Naive thymus-derived CD8-positive, alpha-beta T cell (primary cell): Measurements from ENCODE around the gene CAMK1D. TPM values are rescaled to one million over a fixed set of nuclear protein-coding genes. Genes with fewer than 3 reads are reported as not detected.
"Not testable (repeated sequence)": the region's sequence is repeated elsewhere in the genome, so short reads cannot be mapped to it uniquely, and the experiment has no call there.

Experiments
- ATAC-seq, 2 donors: fragments of 150-1000 bp; cut with Tn5 transposase in 1 of 2; sonication (Bioruptor Pico), chemical (Tn5 transposase) in 1 of 2; 1 replicate in 1 of 2; 2 replicates in 1 of 2; pipeline ENCODE4 v1.10.0; 2021; ENCODE audit warnings: mild to moderate bottlenecking in 2 of 2, moderate library complexity in 2 of 2
- POLR2A ChIA-PET: fragments of 350-600 bp; sonication (Branson Sonifier 250); formaldehyde crosslinking; loops from one replicate; lab custom pipeline; 2021; ENCODE audit warnings: antibody characterized with exemption; lab: Charles Lee
- DNase-seq, 10 donors: peaks; one replicate each; pipeline versions ENCODE4 v3.0.0 to v3.0.0-alpha.2; 2020 to 2022
- H3K27ac Mint-ChIP-seq, 10 donors: one replicate each; pipeline ENCODE4 v1.8.0; 2020 to 2022; ENCODE audit warnings: mild to moderate bottlenecking in 10 of 10, mixed read lengths in 10 of 10, moderate library complexity in 4 of 10, inconsistent platforms in 1 of 10
- H3K27me3 Mint-ChIP-seq, 5 donors: one replicate each; pipeline ENCODE4 v1.8.0; 2021 to 2022; ENCODE audit warnings: mixed read lengths in 5 of 5
- H3K36me3 Mint-ChIP-seq, 3 donors: one replicate each; pipeline ENCODE4 v1.8.0; 2020 to 2022; ENCODE audit warnings: mixed read lengths in 3 of 3, mild to moderate bottlenecking in 2 of 3, inconsistent platforms in 1 of 3
- H3K4me1 Mint-ChIP-seq, 4 donors: one replicate each; pipeline ENCODE4 v1.8.0; 2021 to 2022; ENCODE audit warnings: mixed read lengths in 4 of 4
- H3K4me3 Mint-ChIP-seq, 10 donors: one replicate each; pipeline ENCODE4 v1.8.0; 2020 to 2022; ENCODE audit warnings: mild to moderate bottlenecking in 10 of 10, mixed read lengths in 10 of 10, moderate library complexity in 6 of 10, inconsistent platforms in 1 of 10
- H3K9me3 Mint-ChIP-seq, 9 donors: one replicate each; pipeline ENCODE4 v1.8.0; 2020 to 2022; ENCODE audit warnings: mixed read lengths in 9 of 9, mild to moderate bottlenecking in 3 of 9, inconsistent platforms in 1 of 9, moderate library complexity in 1 of 9
- polyA plus RNA-seq, 3 donors: library from polyadenylated mRNA; unstranded; fragments of 300-500 nt; fragmentation: Illumina TruSeq; gene quantifications; one replicate each; pipeline ENCODE4 v1.2.3, GENCODE V29; 2021
- total RNA-seq, 8 experiments: library from RNA in 2 of 8; stranded (reverse) in 2 of 8; gene quantifications; one replicate each; pipeline ENCODE4 v1.2.3 and lab custom pipeline; 2021 to 2026

The CAMK1D gene
- total and polyA plus RNA-seq, 5 experiments from 2014 or later = 7.5 to 18.5 (median 12.3) TPM

DNA sequence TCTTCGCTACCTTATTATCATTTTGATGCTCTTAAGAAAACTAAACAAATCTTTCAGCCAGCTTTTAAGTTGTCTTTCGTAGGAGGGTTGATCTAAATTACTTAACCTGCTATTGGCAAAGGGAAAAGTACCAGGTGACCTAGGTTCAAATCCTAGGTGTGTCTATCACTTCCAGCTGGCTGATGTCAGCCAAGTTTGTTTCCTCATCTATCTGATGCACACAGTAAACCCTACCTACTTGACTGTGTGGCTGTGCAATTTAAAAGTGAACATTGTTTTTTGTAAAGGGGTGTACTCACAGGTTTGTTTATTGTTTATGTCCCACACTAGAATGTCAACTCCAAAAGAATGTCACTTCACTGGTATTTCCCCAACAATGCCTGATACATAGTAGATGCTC, 21.9 kb upstream of the CAMK1D start:
- no peak for ATAC-seq
- H3K27ac Mint-ChIP-seq = peak overlapping the region in 1 of 10 donors; percentile 27
- POLR2A ChIA-PET = no interaction called here

GRCh38 chr10:12328312-12328711, 21.0 kb upstream of the CAMK1D start:
- DNase-seq, POLR2A ChIA-PET: not testable (repeated sequence)

More for the DNA sequence above, 21.9 kb upstream of the CAMK1D start:
- H3K27me3 Mint-ChIP-seq = peaks cover 0 to 1% (median 0%) of the 10 kb centered on the region in 5 donors
- DNase-seq = no peak
- H3K9me3 Mint-ChIP-seq = no peaks in the 10 kb centered on the region
- H3K4me1 Mint-ChIP-seq = peaks cover 0 to 6% (median 4%) of the 10 kb centered on the region in 4 donors
- no peak overlapping the region for H3K4me3 Mint-ChIP-seq
- H3K36me3 Mint-ChIP-seq = no peaks in the 10 kb centered on the region

GRCh38 chr10:12332572-12333379, 16.6 kb upstream of the CAMK1D start:
- POLR2A ChIA-PET = interaction anchor here (0.5 kb wide), 1 partner anchor 14 kb away, joined by 3 read pairs; no protein-coding TSS in a partner anchor
- Mint-ChIP-seq H3K27me3 (no peaks in the 10 kb centered on the region), H3K4me3 (no peak overlapping the region), H3K27ac (no peak overlapping the region), H3K4me1 (peaks cover 0 to 17% (median 2%) of the 10 kb centered on the region in 4 donors), H3K36me3 (no peaks in the 10 kb centered on the region), H3K9me3 (no peaks in the 10 kb centered on the region)
- no peak for ATAC-seq
- DNase-seq = no peak

More at GRCh38 chr10:12328312-12328711, 21.0 kb upstream of the CAMK1D start:
- H3K27me3 Mint-ChIP-seq, H3K27ac Mint-ChIP-seq, ATAC-seq, H3K36me3 Mint-ChIP-seq, H3K4me3 Mint-ChIP-seq, H3K9me3 Mint-ChIP-seq, H3K4me1 Mint-ChIP-seq: not testable (repeated sequence)

- ATAC-seq (peak in 1 of 2 donors; percentile 57), DNase-seq (no peak)
- Mint-ChIP-seq H3K27ac (peak overlapping the region in 2 of 10 donors; percentile 65 to 68), H3K4me3 (peak overlapping the region in 1 of 10 donors; percentile 22), H3K27me3 (no peaks in the 10 kb centered on the region), H3K4me1 (peaks cover 0 to 20% (median 2%) of the 10 kb centered on the region in 4 donors), H3K36me3 (no peaks in the 10 kb centered on the region), H3K9me3 (no peaks in the 10 kb centered on the region)
- POLR2A ChIA-PET = interaction anchor here (0.5 kb wide), 1 partner anchor 13 kb away, joined by 3 read pairs; no protein-coding TSS in a partner anchor
Observed at GRCh38 chr10:12333380-12334185, 15.8 kb upstream of the CAMK1D start.

DNA sequence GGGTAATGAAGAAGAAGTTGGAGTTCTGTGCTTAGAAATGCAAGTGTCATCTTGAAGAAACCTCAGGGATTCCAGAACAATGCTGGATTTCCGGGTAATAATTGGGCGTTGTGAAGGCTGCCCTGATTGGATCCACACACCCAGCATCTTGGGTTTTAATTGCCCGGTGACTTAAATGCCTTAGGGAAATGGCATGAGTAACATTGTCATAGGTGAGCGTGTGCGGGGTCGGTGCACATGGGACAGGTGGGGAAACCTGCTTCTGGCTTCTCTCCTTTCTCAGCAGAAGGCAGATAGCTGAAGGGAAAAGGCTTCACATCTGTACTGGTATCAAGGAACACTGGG, 15.2 kb upstream of the CAMK1D start:
- Mint-ChIP-seq H3K27ac (peak overlapping the region in 3 of 10 donors; percentile 15 to 68 (median 65)), H3K4me3 (no peak overlapping the region), H3K27me3 (no peaks in the 10 kb centered on the region), H3K4me1 (peaks cover 0 to 20% (median 2%) of the 10 kb centered on the region in 4 donors), H3K9me3 (no peaks in the 10 kb centered on the region), H3K36me3 (no peaks in the 10 kb centered on the region)
- no peak for ATAC-seq
- DNase-seq = no peak
- POLR2A ChIA-PET = no interaction called here

DNA sequence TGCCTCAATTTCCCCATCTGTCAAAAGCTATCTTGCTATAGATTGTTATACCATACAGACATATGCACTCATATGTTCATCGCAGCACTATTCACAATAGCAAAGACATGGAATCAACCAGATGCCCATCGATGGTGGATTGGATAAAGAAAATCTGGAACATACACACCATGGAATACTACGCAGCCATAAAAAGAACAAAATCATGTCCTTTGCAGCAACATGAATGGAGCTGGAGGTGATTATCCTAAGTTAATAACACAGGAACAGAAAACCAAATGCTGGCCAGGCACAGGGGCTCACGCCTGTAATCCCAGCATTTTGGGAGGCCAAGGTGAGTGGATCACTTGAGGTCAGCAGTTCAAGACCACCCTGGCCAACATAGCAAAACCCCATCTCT, 14.2 kb upstream of the CAMK1D start:
- DNase-seq, H3K27me3 Mint-ChIP-seq, ATAC-seq, H3K36me3 Mint-ChIP-seq, H3K4me3 Mint-ChIP-seq, POLR2A ChIA-PET, H3K9me3 Mint-ChIP-seq: not testable (repeated sequence)
- Mint-ChIP-seq H3K4me1 (peaks cover 0 to 27% (median 2%) of the 10 kb centered on the region in 4 donors), H3K27ac (peak overlapping the region in 1 of 10 donors; percentile 38)

- Mint-ChIP-seq H3K27me3 (no peaks in the 10 kb centered on the region), H3K27ac (peak overlapping the region in 1 of 10 donors; percentile 62), H3K4me1 (peaks cover 3 to 45% (median 11%) of the 10 kb centered on the region in 4 donors), H3K36me3 (peaks cover 0 to under 1% (median 0%) of the 10 kb centered on the region in 3 donors), H3K4me3 (no peak overlapping the region), H3K9me3 (peaks cover 0 to under 1% (median 0%) of the 10 kb centered on the region in 9 donors)
- DNase-seq (no peak), ATAC-seq (no peak)
- POLR2A ChIA-PET = no interaction called here
Observed at GRCh38 chr10:12337453-12338372, 11.6 kb upstream of the CAMK1D start.

DNA sequence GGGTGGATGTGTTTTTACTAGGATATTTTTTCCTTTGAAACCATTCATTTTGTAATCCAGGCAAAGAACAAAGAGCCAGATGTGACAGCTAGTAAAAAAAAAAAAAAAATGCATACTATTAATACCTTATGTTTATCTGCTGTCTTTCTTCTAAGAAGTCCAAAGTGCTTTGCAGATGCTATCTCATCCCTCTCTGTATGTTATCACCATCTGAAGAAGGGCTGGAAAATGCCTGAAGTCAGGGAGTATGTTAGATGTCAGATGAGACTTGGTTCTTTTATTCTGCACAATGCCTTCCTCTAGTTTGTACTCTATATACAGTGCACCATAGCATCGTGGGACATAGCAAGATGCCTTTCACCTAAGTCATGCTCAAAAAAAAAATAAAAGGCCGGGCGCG, 10.4 kb upstream of the CAMK1D start:
- no peak for ATAC-seq
- DNase-seq = no peak
- H3K27me3 Mint-ChIP-seq = no peaks in the 10 kb centered on the region
- peaks cover 3 to 40% (median 8%) of the 10 kb centered on the region in 4 donors for H3K4me1 Mint-ChIP-seq
- H3K27ac Mint-ChIP-seq = no peak overlapping the region
- peaks cover 0 to 9% (median 0%) of the 10 kb centered on the region in 3 donors for H3K36me3 Mint-ChIP-seq
- H3K4me3 Mint-ChIP-seq = no peak overlapping the region
- POLR2A ChIA-PET = no interaction called here
- H3K9me3 Mint-ChIP-seq = peaks cover 0 to 11% (median 3%) of the 10 kb centered on the region in 9 donors

DNA sequence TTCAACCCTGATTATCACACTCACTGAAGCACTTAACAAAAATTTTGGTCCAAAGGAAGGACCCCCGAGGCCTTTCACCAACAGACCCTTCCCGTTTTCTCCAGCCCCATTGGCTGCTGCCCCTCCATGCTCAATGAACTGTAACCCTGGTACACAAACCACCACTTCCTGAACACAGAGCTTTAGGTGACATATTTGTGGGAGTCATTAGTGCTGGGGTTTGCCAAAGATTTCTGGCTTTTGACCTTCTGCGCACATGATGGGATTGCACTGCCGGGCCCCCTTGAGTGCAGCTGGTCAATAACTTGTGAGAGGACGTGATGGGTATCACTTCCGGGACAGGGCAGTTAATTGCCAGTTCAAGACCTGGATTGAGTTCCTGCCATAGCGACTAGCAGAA, 9.0 kb upstream of the CAMK1D start:
- Mint-ChIP-seq H3K4me3 (no peak overlapping the region), H3K4me1 (peaks cover 3 to 42% (median 10%) of the 10 kb centered on the region in 4 donors), H3K27ac (peak overlapping the region in 2 of 10 donors; percentile 27 to 84), H3K36me3 (peaks cover 0 to 9% (median 0%) of the 10 kb centered on the region in 3 donors), H3K9me3 (peaks cover 0 to 11% (median 3%) of the 10 kb centered on the region in 9 donors), H3K27me3 (no peaks in the 10 kb centered on the region)
- POLR2A ChIA-PET = no interaction called here
- no peak for DNase-seq
- ATAC-seq = no peak

GRCh38 chr10:12340937-12341336, 8.4 kb upstream of the CAMK1D start:
- Mint-ChIP-seq H3K4me3 (peak overlapping the region in 1 of 10 donors; percentile 36), H3K27ac (peak overlapping the region in 3 of 10 donors; percentile 32 to 84 (median 46)), H3K27me3 (no peaks in the 10 kb centered on the region), H3K4me1 (peaks cover 3 to 42% (median 10%) of the 10 kb centered on the region in 4 donors), H3K36me3 (peaks cover 0 to 9% (median 0%) of the 10 kb centered on the region in 3 donors), H3K9me3 (peaks cover 0 to 11% (median 3%) of the 10 kb centered on the region in 9 donors)
- ATAC-seq (no peak), DNase-seq (no peak)
- POLR2A ChIA-PET = no interaction called here

DNA sequence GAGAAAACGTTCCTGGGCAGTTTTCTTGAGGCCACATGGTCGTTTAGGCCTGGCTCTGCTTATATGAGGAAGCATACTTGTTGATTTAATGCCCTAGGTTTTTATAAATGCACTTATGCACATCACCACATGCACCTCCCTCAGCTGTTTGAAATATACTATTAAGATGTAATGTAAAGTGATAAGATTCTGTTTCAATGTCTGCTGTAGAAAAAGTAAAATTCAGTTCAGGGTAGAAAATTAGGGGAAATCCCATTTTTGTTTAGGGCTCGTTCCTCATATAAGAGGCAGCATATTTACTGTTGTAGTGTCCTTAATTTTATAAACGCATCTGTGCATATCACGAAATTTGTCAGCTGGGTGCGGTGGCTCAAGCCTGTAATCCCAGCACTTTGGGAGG, 7.8 kb upstream of the CAMK1D start:
- ATAC-seq = no peak
- POLR2A ChIA-PET = no interaction called here
- peaks cover 0 to 9% (median 0%) of the 10 kb centered on the region in 3 donors for H3K36me3 Mint-ChIP-seq

More for the DNA sequence above, 7.8 kb upstream of the CAMK1D start:
- DNase-seq = no peak
- peak overlapping the region in 1 of 10 donors; percentile 36 for H3K4me3 Mint-ChIP-seq
- H3K4me1 Mint-ChIP-seq = peaks cover 3 to 42% (median 10%) of the 10 kb centered on the region in 4 donors
- H3K9me3 Mint-ChIP-seq = peaks cover 0 to 11% (median 3%) of the 10 kb centered on the region in 9 donors
- H3K27me3 Mint-ChIP-seq = no peaks in the 10 kb centered on the region
- peak overlapping the region in 3 of 10 donors; percentile 6 to 84 (median 48) for H3K27ac Mint-ChIP-seq
